BE2C (cell line): Measurements from ENCODE around the gene XPC.

ENCODE experiments used
- DNase-seq: peaks from one replicate; pipeline ENCODE4 v3.0.0-alpha.2; 2020
- H3K27me3 ChIP-seq: fragments of 250-450 bp; sonication (Bioruptor Pico); 2 replicates; pipeline ENCODE4 v1.5.1; 2020; ENCODE audit warnings: mild to moderate bottlenecking
- H3K36me3 ChIP-seq: fragments of 250-450 bp; sonication (Bioruptor Pico); 2 replicates; pipeline ENCODE4 v1.5.1; 2020; ENCODE audit warnings: mild to moderate bottlenecking
- H3K4me1 ChIP-seq: fragments of 250-450 bp; sonication (Bioruptor Pico); 2 replicates; pipeline ENCODE4 v1.5.1; 2020
- H3K4me3 ChIP-seq: 2 replicates; pipeline ENCODE4 v1.5.1; 2011; ENCODE audit warnings: low read depth, low read length
- H3K9me3 ChIP-seq: fragments of 250-450 bp; sonication (Bioruptor Pico); 2 replicates; pipeline ENCODE4 v1.5.1; 2020
- CTCF ChIP-seq: IDR thresholded peaks from 2 replicates; pipeline ENCODE4 v1.5.1; 2012; ENCODE audit warnings: mild to moderate bottlenecking, low read depth, low read length

XPC gene

DNA sequence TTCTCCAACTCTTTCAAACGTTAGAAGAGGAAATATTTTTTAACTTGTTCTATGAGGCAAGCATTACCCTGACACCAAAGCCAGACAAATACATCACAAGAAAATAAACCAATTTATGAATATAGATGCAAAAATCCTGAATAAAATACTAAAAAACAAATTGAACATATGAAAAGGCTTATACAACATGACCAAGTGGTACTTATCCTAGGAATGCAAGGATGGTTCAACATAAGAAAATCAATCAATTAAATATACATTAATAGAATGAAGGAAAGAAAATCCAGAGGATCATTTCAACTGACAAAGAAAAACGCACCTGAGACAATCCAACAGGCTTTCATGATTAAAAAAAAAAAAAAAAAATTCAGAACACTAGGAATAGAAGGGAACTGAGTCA is 17.1 kb downstream of the XPC start:
- Histone ChIP-seq H3K9me3 (no peaks in the 10 kb centered on the region), H3K36me3 (peaks cover 2% of the 10 kb centered on the region; the same call in 1 of the 2 replicates)
- DNase-seq: no peak

DNA sequence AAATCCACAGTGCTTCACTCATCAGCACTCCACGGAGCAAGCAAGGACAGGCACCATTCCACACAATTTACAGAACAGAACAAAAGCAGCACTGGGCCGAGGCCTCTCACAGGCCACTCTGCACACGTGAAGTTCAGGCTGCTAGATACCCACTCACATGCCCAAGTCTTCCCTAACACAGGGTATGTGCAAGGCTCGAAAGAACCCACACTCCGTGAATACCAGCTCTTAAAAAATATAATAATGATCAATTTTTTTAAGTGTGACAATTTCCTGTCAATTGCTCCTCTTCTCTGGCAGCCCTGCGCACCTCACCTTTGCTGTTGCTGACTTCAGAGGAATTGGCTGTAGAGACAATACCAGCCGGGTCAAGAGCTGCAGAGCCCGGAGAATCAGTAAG is 19.0 kb downstream of the XPC start:
- no peaks in the 10 kb centered on the region for H3K27me3 ChIP-seq
- DNase-seq: no peak

More for the DNA sequence above, 17.1 kb downstream of the XPC start:
- Histone ChIP-seq H3K4me1 (no peaks in the 10 kb centered on the region), H3K27me3 (no peaks in the 10 kb centered on the region), H3K4me3 (no peak overlapping the region)
- TF ChIP-seq CTCF: no peak

GRCh38 chr3:14158370-14158769 is 20.0 kb downstream of the XPC start:
- H3K4me3 ChIP-seq: no peak overlapping the region
- no peaks in the 10 kb centered on the region for H3K27me3 ChIP-seq
- TF ChIP-seq CTCF: no peak
- H3K9me3 ChIP-seq: no peaks in the 10 kb centered on the region
- peaks cover 2% of the 10 kb centered on the region; the same call in 1 of the 2 replicates for H3K36me3 ChIP-seq
- H3K4me1 ChIP-seq: no peaks in the 10 kb centered on the region
- DNase-seq: no peak

More for the DNA sequence above, 19.0 kb downstream of the XPC start:
- Histone ChIP-seq H3K4me1 (no peaks in the 10 kb centered on the region), H3K9me3 (no peaks in the 10 kb centered on the region), H3K36me3 (peaks cover 2% of the 10 kb centered on the region; the same call in 1 of the 2 replicates), H3K4me3 (no peak overlapping the region)
- no peak for TF ChIP-seq CTCF

DNA sequence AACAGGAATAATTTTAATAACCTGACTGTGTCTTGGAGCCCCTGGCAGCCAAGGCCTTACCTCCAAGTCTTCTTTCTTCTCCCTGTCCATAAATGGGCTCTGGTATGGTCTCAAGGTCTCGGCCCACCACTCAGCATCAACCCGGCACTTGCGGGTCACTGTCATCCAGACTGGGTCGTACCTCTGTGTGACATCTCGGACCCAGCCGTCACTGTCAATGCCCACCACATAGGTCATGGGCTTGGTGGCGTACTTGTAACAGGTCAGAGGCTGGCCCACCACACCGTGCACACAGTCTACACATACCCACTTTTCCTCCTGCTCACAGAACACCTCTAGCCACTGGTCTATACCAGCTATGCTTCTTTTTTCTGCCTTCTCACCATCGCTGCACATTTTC is 20.4 kb downstream of the XPC start:
- no peak for TF ChIP-seq CTCF

DNA sequence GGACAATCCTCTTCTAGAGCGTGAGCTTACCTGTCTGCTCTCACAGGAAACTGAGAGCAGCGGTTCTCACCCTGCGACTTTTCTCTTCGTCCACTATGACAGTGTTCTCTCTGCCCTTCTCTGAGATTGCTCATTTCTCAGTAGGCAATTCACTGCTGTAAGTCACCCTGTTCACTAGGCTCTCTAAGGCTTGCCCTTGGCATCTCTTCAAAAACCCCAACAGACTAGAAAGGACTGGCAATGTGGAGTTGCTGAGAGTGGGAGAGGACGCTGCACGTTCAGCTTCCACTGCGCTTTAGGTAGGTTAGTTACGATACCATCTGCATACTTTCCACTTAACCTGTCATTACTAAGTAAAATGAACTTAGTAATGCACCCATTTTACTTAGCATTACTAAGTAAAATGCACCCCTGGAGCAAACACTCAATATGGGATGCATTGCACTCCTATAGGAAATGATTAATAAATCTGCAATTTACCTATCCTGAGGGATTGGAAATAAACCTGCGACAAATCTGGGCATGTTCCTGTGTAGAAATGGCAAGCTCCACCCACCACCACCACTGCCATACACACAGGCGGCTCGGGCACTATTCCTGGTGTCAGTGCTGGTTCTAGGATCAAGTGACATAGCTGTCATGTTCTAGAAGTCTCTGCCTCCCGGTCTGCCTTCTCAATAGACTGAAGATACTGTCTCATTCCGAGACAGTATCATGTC is 21.4 kb downstream of the XPC start:
- Histone ChIP-seq H3K4me3 (no peak overlapping the region), H3K36me3 (peaks cover 2% of the 10 kb centered on the region; the same call in 1 of the 2 replicates), H3K9me3 (no peaks in the 10 kb centered on the region), H3K4me1 (no peaks in the 10 kb centered on the region), H3K27me3 (no peaks in the 10 kb centered on the region)
- no peak for TF ChIP-seq CTCF
- no peak for DNase-seq

More for the DNA sequence above, 20.4 kb downstream of the XPC start:
- H3K9me3 ChIP-seq: no peaks in the 10 kb centered on the region
- peaks cover 2% of the 10 kb centered on the region; the same call in 1 of the 2 replicates for H3K36me3 ChIP-seq
- H3K4me3 ChIP-seq: no peak overlapping the region
- H3K27me3 ChIP-seq: no peaks in the 10 kb centered on the region
- no peaks in the 10 kb centered on the region for H3K4me1 ChIP-seq
- DNase-seq: no peak

GRCh38 chr3:14156201-14156600 is 22.2 kb downstream of the XPC start:
- DNase-seq: no peak
- no peaks in the 10 kb centered on the region for H3K9me3 ChIP-seq
- H3K36me3 ChIP-seq: peaks cover 2% of the 10 kb centered on the region; the same call in 1 of the 2 replicates
- no peak overlapping the region for H3K4me3 ChIP-seq
- no peaks in the 10 kb centered on the region for H3K27me3 ChIP-seq
- no peaks in the 10 kb centered on the region for H3K4me1 ChIP-seq
- TF ChIP-seq CTCF: no peak
